Measurements from ENCODE around the gene WBP1L.
"Not testable (repeated sequence)": the region's sequence is repeated elsewhere in the genome, so short reads cannot be mapped to it uniquely, and the experiment has no call there.

Gene WBP1L

DNA sequence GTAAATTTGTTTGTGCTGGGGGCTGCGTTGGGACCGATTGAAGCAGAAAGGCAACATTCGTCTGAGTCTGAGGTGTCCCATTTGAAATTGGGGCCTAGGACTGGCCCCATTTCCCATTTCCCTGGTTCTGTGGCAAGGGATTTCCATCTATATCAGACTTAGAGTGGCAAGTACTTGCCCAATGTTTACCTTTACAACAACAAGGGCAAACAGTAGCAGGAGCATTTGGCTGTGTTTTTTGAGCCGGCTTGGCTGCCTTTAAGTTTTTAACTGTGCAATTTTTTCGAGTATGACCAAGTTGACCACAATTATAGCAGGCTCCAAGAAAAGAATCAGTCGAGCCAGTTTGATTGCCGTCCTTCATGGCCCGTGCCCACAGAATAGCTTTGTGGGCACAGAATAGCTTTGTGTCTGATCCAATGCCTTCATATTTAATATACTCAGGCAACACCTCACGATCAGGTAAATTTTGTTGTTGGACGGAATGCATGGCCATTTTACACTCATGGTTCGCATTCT is 98.1 kb downstream of the WBP1L start:
- DNase-seq (ENCODE audit: low read depth) = no peak

DNA sequence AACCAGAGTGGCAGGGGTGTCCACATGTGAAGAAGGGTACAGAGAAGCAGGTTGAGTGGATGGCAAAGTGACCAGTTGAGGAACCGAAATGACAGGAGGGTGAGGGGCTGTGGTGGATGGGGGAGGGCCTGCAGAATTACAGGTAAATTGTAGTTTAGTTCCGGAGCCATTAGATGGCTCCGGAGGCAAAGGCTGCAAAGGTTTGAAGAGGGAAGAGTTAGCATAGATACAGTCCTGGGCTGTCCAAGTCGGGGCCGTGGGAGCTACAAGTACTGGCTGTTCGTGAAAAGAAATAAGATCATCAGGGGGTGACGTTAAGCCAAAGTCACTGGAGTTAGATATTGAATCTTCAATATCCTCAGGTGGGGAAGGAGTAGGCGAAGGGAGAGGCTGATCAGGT is 99.4 kb downstream of the WBP1L start:
- DNase-seq (ENCODE audit: low read depth) = not testable (repeated sequence)

DNA sequence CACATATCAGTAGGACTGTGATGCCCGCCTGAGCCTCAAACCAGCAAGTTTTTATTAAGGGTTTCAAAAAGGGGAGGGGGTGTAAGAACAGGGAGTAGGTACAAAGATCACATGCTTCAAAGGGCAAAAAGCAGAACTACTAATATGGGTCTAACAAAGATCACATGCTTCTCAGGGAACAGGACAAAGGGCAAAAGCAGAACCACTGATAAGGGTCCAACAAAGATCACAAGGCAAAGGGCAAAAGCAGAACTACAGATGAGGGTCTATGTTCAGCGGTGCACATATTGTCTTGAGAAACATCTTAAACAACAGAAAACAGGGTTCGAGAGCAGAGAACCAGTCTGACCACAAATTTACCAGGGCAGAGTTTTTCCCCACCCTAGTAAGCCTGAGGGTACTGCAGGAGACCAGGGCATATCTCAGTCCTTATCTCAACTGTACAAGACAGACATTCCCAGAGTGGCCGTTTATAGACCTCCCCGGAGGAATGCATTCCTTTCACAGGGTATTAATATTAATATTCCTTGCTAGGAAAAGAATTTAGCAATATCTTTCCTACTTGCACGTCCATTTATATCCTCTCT is 100.5 kb downstream of the WBP1L start:
- not testable (repeated sequence) for DNase-seq (ENCODE audit: low read depth)

DNA sequence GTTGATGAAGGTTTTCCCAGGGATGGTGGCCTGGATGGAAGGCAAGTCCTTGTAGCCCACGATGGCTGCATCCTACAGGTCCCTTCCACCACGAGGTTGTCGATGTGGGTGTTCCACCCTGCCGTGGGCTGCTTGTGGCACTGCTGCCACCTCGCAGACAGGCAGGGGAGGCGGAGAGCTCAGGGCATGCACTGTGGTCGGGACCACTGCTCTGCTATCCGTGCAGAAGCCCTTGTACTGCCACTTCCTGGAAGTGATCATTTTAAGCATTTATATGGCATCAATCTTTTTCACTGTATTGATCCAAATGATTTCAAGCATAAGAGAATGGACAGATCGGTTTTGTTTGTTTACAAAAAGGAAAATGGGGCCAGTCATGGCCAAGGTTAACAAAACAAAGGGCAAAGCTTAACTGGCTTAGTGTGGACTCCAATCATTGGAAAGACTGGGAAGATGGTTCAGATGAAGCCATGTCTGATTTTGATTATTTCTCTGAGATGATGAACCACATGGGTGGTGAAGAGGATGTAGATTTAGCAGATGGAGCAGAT is 101.7 kb downstream of the WBP1L start:
- no peak for DNase-seq (ENCODE audit: low read depth)

DNA sequence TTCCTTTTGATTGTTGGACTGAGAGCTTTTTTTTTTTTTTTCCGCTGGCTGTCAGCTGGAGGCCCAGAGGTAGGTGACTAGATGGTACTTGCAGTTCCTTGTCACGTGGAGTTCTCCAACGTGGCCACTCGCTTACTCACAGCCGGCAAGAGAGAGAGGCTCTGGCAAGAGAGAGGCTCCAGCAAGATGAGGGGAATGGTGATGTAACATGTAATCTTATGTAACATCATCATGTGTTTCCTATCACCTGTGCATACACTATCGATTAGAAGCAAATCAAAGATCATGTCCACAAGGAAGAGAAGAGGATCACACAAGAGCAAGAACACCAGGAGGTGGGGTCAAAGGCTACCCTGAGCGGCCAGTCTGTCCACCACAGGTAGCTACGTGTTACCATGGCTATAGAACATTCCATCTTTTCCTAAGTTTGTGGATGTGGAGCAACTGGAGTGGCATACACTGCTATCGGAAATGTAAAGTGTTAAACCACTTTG is 106.3 kb downstream of the WBP1L start:
- DNase-seq (ENCODE audit: low read depth) = no peak

DNA sequence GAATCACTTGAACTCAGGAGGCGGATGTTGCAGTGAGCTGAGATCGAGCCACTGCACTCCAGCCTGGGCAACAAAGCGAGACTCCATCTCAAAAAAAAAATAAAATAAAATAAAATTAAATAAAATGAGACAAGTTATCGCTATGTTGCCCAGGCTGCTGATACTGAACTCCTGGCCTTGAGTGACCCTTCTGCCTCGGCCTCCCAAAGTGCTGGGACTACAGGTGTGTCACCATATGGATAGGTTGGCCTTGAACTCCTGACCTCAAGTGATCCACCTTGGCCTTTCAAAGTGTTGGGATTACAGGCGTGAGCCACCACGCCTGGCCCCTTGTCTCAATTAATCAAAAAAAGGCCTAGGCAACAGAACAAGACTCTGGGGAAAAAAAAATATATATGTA is 109.5 kb downstream of the WBP1L start:
- DNase-seq (ENCODE audit: low read depth) = not testable (repeated sequence)

DNA sequence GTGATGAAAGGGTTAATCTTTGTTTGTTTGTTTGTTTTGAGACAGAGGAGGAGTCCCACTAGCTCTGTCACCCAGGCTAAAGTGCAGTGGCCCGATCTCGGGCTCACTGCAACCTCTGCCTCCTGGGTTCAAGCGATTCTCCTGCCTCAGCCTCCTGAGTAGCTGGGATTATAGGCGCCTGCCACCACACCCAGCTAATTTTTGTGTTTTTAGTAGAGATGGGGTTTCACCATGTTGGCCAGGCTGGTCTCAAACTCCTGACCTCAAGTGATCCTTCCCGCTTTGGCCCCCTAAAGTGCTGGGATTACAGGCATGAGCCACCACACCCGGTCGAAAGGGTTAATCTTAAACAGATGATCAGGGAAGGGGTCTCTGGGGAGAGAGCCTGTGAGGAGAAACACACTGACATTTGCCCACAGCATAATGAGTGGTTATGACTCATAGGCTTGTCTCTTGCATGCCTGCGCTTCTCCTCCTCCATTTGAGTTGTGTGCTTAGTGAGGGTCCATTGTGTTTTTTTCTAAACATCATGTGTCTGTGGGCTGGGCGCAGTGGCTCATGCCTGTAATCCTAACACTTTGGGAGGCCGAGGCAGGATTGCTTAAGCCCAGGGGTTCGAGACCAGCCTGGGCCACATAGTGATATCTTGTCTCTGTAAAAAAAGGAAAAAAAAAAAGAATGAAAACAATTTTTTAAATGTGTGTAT is 112.1 kb downstream of the WBP1L start:
- not testable (repeated sequence) for DNase-seq (ENCODE audit: low read depth)

DNA sequence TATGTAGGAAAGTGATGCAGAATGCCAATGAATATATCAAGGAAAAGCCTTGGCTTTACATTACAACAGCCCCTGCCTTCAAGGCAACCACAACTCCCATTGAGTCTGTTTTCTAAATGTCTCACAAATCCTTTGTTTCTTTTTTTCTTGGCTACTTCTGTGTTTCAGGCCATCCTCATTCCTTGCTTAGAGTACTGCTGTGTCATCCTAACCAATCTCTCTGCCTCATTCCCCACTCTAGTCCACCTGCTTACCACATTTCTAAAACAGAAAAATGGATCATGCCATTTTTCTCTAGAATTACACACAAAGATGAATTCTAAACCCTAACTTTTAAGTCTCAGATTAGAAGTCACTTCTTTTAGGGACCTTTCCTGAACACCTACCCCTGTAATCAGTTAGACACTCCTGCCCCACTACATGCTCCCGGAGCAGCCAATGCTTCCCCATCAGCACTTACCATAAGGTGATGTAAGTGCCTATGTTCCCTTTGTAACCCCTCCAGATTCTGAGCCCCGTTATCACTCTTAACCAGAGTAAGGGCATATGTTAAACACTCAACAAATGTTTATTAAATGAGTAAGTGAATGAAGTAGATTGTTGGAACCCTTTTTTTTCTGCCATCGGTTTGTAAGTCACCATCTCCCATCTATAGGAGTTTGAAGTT is 113.1 kb downstream of the WBP1L start:
- no peak for DNase-seq (ENCODE audit: low read depth)

DNA sequence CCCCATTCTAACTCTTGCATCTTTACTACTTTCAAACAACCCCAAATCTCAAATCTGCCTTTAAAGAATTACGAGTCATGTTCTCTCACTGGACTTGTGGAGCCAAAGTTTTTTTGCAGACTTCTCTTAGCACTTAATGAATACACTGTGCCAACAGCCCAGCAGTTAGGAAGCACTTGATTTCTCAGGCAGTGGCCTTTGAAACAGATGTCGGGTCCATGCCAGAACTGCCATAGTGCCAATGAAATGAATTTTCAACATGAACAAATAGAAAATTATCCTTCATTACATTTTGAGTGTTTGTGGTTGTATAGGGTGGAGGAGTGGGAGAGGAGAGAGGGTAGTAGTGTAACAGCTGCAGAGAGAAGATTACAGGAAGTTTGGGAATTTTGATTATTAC is 116.2 kb downstream of the WBP1L start:
- DNase-seq (ENCODE audit: low read depth) = no peak

DNA sequence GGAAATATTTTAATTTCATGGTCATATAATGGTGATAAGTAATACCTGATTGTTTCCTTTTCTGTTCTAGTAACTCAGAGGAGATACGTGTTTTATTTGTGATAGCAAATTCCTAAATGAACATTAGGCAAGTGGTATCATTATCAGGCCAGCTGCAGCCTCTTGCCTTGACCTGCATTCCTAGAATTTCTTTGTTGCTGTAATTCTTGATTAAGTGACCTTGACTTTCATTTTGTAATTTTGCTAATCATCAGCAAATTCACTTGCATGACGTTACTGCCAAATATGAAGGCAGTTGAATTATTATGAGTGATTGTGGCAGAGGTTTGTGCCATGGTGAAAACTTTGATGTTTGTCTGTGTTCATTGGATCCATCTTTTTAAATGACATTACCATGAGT is 119.9 kb downstream of the WBP1L start:
- no peak for DNase-seq (ENCODE audit: low read depth)

DNA sequence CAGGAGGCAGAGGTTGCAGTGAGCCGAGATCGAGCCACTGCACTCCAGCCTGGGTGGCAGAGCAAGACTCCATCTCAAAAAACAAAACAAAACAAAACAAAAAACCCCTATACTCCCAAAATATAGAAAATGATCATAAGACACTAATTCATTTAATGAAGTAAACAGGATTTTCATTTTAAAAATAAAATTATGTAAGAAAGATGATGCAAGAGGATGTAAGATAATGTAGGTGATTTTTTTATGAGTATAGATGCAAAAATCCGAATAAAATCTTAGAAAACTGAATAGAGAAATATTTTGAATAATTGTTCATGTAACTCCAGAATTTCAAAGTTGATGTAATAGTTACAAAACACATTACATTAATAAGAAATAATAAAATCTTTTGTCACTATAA is 121.9 kb downstream of the WBP1L start:
- no peak for DNase-seq (ENCODE audit: low read depth)

Measured in stimulated activated CD8-positive, alpha-beta memory T cell treated with anti-CD3 and anti-CD28 coated beads, Interleukin-12 subunit alpha, Interleukin-12 subunit beta, amount 100 ng/mL, for 4 hours (primary cell).